ENCODE measurements around the gene ARHGEF1. TPM values are rescaled to one million over a fixed set of nuclear protein-coding genes. Genes with fewer than 3 reads are reported as not detected.

Gene ARHGEF1
- total and polyA plus RNA-seq, 5 donors: 39.7 to 43.9 (median 41.1) TPM

DNA sequence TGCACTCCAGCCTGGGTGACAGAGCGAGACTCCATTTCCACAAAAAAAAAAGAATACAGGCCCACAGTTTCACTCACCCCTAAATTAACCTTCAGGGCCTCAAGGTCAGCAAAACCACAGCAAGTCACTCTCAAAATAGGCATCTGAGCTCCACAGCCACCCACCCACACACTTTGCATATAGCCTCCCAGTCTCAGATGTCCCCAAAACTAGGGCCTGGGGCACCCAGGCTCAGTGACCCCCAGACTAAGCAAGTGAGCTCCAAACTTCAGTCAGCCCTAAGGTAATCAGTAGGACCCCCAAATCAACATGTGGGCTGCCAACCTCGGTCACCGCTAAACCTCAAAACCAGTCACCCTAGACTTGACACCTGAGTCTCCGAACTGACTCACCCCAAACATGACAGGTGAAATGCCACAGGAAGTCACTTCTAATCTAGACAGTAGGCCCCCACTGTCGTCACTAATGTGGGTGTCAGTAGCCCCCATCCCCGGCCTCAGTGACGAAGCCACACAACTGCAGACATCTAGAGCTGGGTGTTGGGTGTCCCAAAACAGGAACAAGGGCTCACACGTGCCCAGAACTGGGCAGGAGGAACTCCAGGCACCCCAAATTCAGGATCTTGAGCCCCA lies 62.3 kb downstream of the ARHGEF1 start:
- WGBS: 84% methylated on average over 8 of the region's 8 CpGs
- ATAC-seq (no peak), DNase-seq (peak in 2 of 3 donors; percentile 23 to 61)
- no peak overlapping the region for H3K4me3 ChIP-seq (ENCODE audit: low read length)
- no peaks in the 10 kb centered on the region for H3K4me1 ChIP-seq (ENCODE audit: control insufficient read depth, insufficient read depth, low read length)
- H3K27ac ChIP-seq (ENCODE audit: low read length): no peak overlapping the region
- H3K9me3 ChIP-seq (ENCODE audit: control insufficient read depth, low read length): no peaks in the 10 kb centered on the region
- H3K27me3 ChIP-seq (ENCODE audit: control insufficient read depth, insufficient read depth): no peaks in the 10 kb centered on the region
- intact Hi-C loops (cut with DNase I): loop anchor here in 1 of 4 donors (5.0 kb wide), 1 partner anchor 68 kb away; the partner anchor contains the start of gene CD79A

GRCh38 chr19:41947091-41947490 lies 64.1 kb downstream of the ARHGEF1 start:
- Histone ChIP-seq H3K4me1 (ENCODE audit: control insufficient read depth, insufficient read depth, low read length) (no peaks in the 10 kb centered on the region), H3K4me3 (ENCODE audit: low read length) (no peak overlapping the region), H3K27me3 (ENCODE audit: control insufficient read depth, insufficient read depth) (no peaks in the 10 kb centered on the region), H3K27ac (ENCODE audit: low read length) (no peak overlapping the region), H3K9me3 (ENCODE audit: control insufficient read depth, low read length) (no peaks in the 10 kb centered on the region)
- DNase-seq: peak in 1 of 3 donors; percentile 7
- 94% methylated on average over 3 of the region's 3 CpGs for WGBS
- ATAC-seq: no peak
- intact Hi-C loops (cut with DNase I): loop anchor here in 1 of 4 donors (5.0 kb wide), 1 partner anchor 70 kb away; the partner anchor contains the start of gene CD79A

- Histone ChIP-seq H3K4me1 (ENCODE audit: control insufficient read depth, insufficient read depth, low read length) (no peaks in the 10 kb centered on the region), H3K27me3 (ENCODE audit: control insufficient read depth, insufficient read depth) (no peaks in the 10 kb centered on the region), H3K27ac (ENCODE audit: low read length) (no peak overlapping the region), H3K4me3 (ENCODE audit: low read length) (no peak overlapping the region), H3K9me3 (ENCODE audit: control insufficient read depth, low read length) (no peaks in the 10 kb centered on the region)
- whole genome bisulfite sequencing: 3% methylated on average over 12 of the region's 12 CpGs
- peak; percentile 76 to 90 (median 90) for DNase-seq
- intact Hi-C loops (cut with DNase I): loop anchor here in 2 of 4 donors (5.0 kb wide), 1 partner anchor 79 kb away; no protein-coding TSS in a partner anchor
- peak; percentile 56 to 71 for ATAC-seq
Observed at GRCh38 chr19:41951686-41952172, 68.7 kb downstream of the ARHGEF1 start.

DNA sequence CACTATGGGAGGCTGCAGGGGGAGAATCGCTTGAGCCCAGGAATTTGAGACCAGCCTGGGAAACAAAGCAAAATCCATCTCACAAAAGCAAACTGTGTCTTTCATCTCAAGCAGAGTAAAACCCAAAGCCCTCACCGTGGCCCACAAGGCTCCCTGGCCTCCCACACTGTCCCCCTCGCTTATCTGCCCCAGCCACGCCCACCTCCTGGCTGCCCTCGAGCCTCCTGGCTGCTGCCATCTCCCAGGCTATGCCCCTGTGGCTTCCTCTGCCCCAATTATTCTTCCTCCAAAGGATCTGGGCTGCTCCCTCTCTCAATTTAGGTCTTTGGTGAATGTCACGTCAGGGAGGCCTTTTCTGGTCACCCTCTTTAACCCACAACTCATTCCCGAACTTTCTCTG lies 72.5 kb downstream of the ARHGEF1 start:
- H3K27me3 ChIP-seq (ENCODE audit: control insufficient read depth, insufficient read depth): no peaks in the 10 kb centered on the region
- no peaks in the 10 kb centered on the region for H3K4me1 ChIP-seq (ENCODE audit: control insufficient read depth, insufficient read depth, low read length)
- peak in 1 of 3 donors; percentile 50 for DNase-seq
- no peak overlapping the region for H3K27ac ChIP-seq (ENCODE audit: low read length)
- intact Hi-C loops (cut with DNase I): no loop called here
- H3K9me3 ChIP-seq (ENCODE audit: control insufficient read depth, low read length): no peaks in the 10 kb centered on the region
- ATAC-seq: no peak
- no peak overlapping the region for H3K4me3 ChIP-seq (ENCODE audit: low read length)
- 58% methylated on average over 7 of the region's 7 CpGs for WGBS

GRCh38 chr19:41956621-41957020 lies 73.6 kb downstream of the ARHGEF1 start:
- intact Hi-C loops (cut with DNase I): no loop called here
- H3K27me3 ChIP-seq (ENCODE audit: control insufficient read depth, insufficient read depth): no peaks in the 10 kb centered on the region
- WGBS: 87% methylated on average over 13 of the region's 13 CpGs
- no peak for ATAC-seq
- DNase-seq: peak in 1 of 3 donors; percentile 46
- H3K4me1 ChIP-seq (ENCODE audit: control insufficient read depth, insufficient read depth, low read length): no peaks in the 10 kb centered on the region
- no peaks in the 10 kb centered on the region for H3K9me3 ChIP-seq (ENCODE audit: control insufficient read depth, low read length)
- H3K27ac ChIP-seq (ENCODE audit: low read length): no peak overlapping the region
- no peak overlapping the region for H3K4me3 ChIP-seq (ENCODE audit: low read length)

Small RNA genes lying within 50 kb of the gene (microRNA-seq; reads per million reads assigned to microRNA genes)
- gene MIR6797: 0 reads per million in 2 donors

Other genes with a start within 250 kb of the ARHGEF1 start
- not detected for gene CEACAM7, start 194.9 kb upstream of the ARHGEF1 start, total RNA-seq
- not detected for gene CEACAM7, start 194.9 kb upstream of the ARHGEF1 start, polyA plus RNA-seq
- not detected for gene CEACAM5, start 174.6 kb upstream of the ARHGEF1 start, total RNA-seq
- 0.07 TPM for gene CEACAM5, start 174.6 kb upstream of the ARHGEF1 start, polyA plus RNA-seq
- gene CEACAM6, start 127.7 kb upstream of the ARHGEF1 start, total RNA-seq: under 1 TPM in 1 of 4 donors, not detected in 3; 0.36 TPM
- gene CEACAM6, start 127.7 kb upstream of the ARHGEF1 start, polyA plus RNA-seq: not detected
- gene CEACAM3, start 86.6 kb upstream of the ARHGEF1 start, total RNA-seq: under 1 TPM in 2 of 4 donors, not detected in 2; 0.29 to 0.59 TPM
- 0.07 TPM for gene CEACAM3, start 86.6 kb upstream of the ARHGEF1 start, polyA plus RNA-seq
- gene LYPD4, start 38.5 kb upstream of the ARHGEF1 start, total RNA-seq: not detected
- gene LYPD4, start 38.5 kb upstream of the ARHGEF1 start, polyA plus RNA-seq: not detected
- not detected for gene DMRTC2, start 38.1 kb upstream of the ARHGEF1 start, total RNA-seq
- gene DMRTC2, start 38.1 kb upstream of the ARHGEF1 start, polyA plus RNA-seq: not detected
- 100 to 1,000 TPM; 625 to 784 (median 741) TPM for gene RPS19, start 22.9 kb upstream of the ARHGEF1 start, total RNA-seq
- 863 TPM for gene RPS19, start 22.9 kb upstream of the ARHGEF1 start, polyA plus RNA-seq
- under 1 TPM in 2 of 4 donors, not detected in 2; 0.37 to 0.58 TPM for gene CD79A, start 5.9 kb upstream of the ARHGEF1 start, total RNA-seq
- gene CD79A, start 5.9 kb upstream of the ARHGEF1 start, polyA plus RNA-seq: 0.09 TPM
- under 1 TPM in 1 of 4 donors, not detected in 3; 0.20 TPM for gene ERFL, start 45.3 kb downstream of the ARHGEF1 start, total RNA-seq
- 0.02 TPM for gene ERFL, start 45.3 kb downstream of the ARHGEF1 start, polyA plus RNA-seq
- gene RABAC1, start 76.1 kb downstream of the ARHGEF1 start, total RNA-seq: 100 to 1,000 TPM in 1 of 4 donors, 10 to 100 TPM in 3; 79.6 to 113 (median 90.3) TPM
- 140 TPM for gene RABAC1, start 76.1 kb downstream of the ARHGEF1 start, polyA plus RNA-seq
- 100 to 1,000 TPM; 194 to 295 (median 234) TPM for gene ATP1A3, start 111.0 kb downstream of the ARHGEF1 start, total RNA-seq
- 104 TPM for gene ATP1A3, start 111.0 kb downstream of the ARHGEF1 start, polyA plus RNA-seq
- 10 to 100 TPM; 12.5 to 18.3 (median 14.6) TPM for gene GRIK5, start 187.0 kb downstream of the ARHGEF1 start, total RNA-seq
- 8.9 TPM for gene GRIK5, start 187.0 kb downstream of the ARHGEF1 start, polyA plus RNA-seq
- gene ZNF574, start 193.0 kb downstream of the ARHGEF1 start, total RNA-seq: 1 to 10 TPM; 8.4 to 9.3 (median 8.5) TPM
- 5.2 TPM for gene ZNF574, start 193.0 kb downstream of the ARHGEF1 start, polyA plus RNA-seq
- 1 to 10 TPM; 1.4 to 1.6 (median 1.6) TPM for gene POU2F2, start 249.3 kb downstream of the ARHGEF1 start, total RNA-seq
- 0.77 TPM for gene POU2F2, start 249.3 kb downstream of the ARHGEF1 start, polyA plus RNA-seq